Measurements from ENCODE around the gene USP27X.

DNA sequence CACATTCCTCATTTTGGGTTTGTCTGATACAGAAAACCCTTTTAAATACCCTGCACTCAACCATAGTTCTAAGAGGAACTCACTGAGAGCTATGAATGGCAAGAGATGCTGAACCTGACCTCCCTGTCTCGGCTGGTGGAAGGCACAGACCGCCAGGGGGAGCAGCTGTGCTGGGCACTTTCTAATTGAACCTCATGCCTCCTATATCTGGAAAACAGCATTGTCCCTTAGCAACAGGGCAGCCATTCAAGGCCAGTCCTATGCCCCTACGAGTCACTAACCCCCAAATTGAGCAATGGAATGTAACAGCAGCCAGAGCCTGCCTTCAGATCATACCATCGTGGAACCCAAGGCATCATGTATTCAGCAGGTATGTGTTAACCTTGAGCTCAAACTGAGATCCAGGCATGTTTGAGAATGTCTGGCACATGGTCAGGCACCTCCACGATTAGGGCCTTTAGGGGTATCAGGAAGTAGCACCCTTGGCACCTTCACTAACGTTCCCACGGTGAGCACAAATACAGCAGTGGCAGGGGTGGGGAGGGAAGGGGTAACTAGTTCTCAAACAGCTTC lies 5.1 kb downstream of the USP27X start:
- TF ChIP-seq, protein P1, sequence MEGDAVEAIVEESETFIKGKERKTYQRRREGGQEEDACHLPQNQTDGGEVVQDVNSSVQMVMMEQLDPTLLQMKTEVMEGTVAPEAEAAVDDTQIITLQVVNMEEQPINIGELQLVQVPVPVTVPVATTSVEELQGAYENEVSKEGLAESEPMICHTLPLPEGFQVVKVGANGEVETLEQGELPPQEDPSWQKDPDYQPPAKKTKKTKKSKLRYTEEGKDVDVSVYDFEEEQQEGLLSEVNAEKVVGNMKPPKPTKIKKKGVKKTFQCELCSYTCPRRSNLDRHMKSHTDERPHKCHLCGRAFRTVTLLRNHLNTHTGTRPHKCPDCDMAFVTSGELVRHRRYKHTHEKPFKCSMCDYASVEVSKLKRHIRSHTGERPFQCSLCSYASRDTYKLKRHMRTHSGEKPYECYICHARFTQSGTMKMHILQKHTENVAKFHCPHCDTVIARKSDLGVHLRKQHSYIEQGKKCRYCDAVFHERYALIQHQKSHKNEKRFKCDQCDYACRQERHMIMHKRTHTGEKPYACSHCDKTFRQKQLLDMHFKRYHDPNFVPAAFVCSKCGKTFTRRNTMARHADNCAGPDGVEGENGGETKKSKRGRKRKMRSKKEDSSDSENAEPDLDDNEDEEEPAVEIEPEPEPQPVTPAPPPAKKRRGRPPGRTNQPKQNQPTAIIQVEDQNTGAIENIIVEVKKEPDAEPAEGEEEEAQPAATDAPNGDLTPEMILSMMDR (IDR thresholded peaks at IDR 0.05) = peak in 1 of 3 donors; percentile 42
- no peak for TF ChIP-seq POLR2AphosphoS5 (IDR thresholded peaks at IDR 0.05)
